UCSD-AML1 (cell line): ENCODE measurements around the gene NUP85.
A peak's percentile ranks its signal among the peaks of the same experiment; 100 is the strongest.
"Not testable (repeated sequence)": the region's sequence is repeated elsewhere in the genome, so short reads cannot be mapped to it uniquely, and the experiment has no call there.

Experiments used
- DNase-seq: peaks from one replicate; lab custom pipeline; 2025; ENCODE audit not compliant: unreplicated experiment; lab: John Stamatoyannopoulos, UW

Gene NUP85

GRCh38 chr17:75266316-75267152 lies 61.1 kb downstream of the NUP85 start:
- DNase-seq = no peak

GRCh38 chr17:75267153-75267410 lies 61.6 kb downstream of the NUP85 start:
- no peak for DNase-seq

GRCh38 chr17:75267411-75268232 lies 62.1 kb downstream of the NUP85 start:
- DNase-seq = no peak

- DNase-seq = no peak
Measured at GRCh38 chr17:75269844-75270217, 64.4 kb downstream of the NUP85 start.

- peak; percentile 81 for DNase-seq
Measured at GRCh38 chr17:75270218-75270965, 64.9 kb downstream of the NUP85 start.

DNA sequence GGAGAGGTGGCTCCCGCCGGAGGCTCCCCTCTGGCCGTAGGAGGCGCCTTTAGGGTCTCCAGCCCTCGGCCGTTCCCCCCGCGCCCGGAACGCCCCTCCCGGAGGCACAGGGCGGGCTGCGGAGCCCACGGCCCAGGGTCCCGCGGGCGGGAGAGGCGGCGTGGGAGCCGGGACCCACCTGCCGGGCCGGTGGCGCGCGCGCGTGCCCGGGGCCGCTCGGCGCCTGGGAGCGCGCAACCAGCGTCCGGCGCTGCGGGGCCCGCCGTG lies 65.4 kb downstream of the NUP85 start, which contains the start of gene MIF4GD:
Gene MIF4GD, minus strand, starts transcription at position 266 of the 267 bp plus-strand sequence. CDS start 1,036 bp downstream, outside the sequence.
- no peak for DNase-seq

GRCh38 chr17:75271233-75271954 lies 65.9 kb downstream of the NUP85 start:
- DNase-seq = peak; percentile 89

DNA sequence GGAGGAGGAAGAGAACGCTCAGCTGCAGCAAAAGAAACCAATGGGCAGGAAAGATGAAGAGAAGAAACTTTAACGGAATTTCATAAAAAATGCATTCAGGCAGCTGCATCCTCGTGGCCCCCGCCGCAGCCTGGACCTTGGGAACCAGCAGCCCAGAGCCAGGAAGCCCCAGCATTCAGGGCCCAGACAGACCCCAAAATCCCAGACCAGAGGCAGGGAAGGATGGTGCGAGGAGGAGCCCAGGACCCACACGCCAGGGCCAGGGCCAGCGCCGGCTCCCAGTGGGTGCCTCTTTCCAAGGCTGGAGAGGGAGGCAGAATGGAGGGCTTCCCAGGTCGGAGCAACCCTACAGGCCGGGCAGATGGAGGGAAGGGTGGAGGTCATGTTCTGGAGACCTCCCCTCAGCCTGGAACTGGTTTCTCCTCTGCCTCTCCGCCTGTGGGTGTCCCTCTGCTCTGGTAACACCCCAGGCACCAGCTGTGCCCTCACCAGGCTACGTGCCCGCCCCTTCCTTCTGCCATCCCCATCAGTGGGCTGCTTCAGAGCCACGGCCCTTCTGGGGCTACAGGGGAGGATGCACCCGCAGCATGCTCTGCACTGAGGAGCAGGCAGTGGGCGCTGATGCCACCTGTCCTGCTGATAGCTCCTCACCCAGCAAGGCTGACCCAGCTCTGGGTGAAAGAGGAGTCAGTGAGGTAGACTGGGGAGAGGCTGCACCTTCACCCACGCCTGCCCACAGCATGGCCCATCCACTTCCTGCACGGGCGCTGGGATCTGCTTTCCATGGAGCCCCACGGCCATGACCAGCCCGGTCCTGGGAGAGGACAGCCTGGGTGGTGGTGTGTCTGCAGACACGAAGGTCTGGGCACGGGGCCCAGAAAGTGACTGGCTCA lies 66.7 kb downstream of the NUP85 start:
- no peak for DNase-seq

DNA sequence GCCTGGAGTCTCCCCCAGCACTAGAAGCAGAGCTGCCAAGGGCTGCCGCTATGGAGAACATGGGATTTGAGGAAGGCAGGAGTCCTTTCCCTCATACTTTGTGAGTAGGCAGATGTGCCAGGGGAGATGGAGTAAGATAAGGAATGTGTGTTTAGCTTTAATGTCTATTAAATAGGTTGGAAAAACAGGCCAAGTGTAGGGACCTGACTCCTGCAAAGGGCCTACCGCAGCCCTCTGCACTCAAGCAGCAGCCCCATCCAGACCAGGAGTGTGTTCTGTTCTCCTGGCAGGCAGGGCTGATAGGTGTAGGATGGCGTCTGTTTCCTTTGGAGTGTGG lies 67.3 kb downstream of the NUP85 start:
- no peak for DNase-seq

- no peak for DNase-seq
Measured at GRCh38 chr17:75273977-75274708, 68.7 kb downstream of the NUP85 start.

- DNase-seq = no peak
Measured at GRCh38 chr17:75277664-75278071, 72.2 kb downstream of the NUP85 start.

DNA sequence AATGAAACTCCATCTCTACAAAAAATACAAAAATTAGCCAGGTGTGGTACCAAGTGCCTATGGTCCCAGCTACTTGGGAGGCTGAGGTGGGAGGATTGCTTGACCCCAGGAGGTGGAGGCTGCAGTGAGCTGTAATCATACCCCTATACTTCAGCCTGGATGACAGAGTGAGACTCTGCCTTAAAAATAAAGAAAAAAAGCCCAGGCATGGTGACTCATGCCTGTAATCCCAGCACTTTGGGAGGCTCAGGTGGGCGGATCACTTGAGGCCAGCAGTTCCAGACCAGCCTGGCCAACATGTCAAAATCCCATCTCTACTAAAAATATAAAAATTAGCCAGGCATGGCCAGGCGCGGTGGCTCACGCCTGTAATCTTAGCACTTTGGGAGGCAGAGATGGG lies 74.7 kb downstream of the NUP85 start:
- DNase-seq = not testable (repeated sequence)

GRCh38 chr17:75285123-75285522 lies 79.6 kb downstream of the NUP85 start:
- DNase-seq = no peak
